Measurements from ENCODE around the gene SIRPB2. TPM values are rescaled to one million over a fixed set of nuclear protein-coding genes. Genes with fewer than 3 reads are reported as not detected.

The SIRPB2 gene
- total and polyA plus RNA-seq, 2 of the 8 experiments (the other 6 are each of a cell fraction or from before 2014, with no cell fraction given) = 0.28 TPM; not detected in 1

GRCh38 chr20:1473246-1474220, 17.7 kb downstream of the SIRPB2 start (continued):
- TF ChIP-seq YY1 (IDR thresholded peaks at IDR 0.05; ENCODE audit: low read depth, low read length) = no peak
- no peak for TF ChIP-seq BCL11A (IDR thresholded peaks at IDR 0.05; ENCODE audit: low read depth in 2 of 2, low read length in 2 of 2)
- TF ChIP-seq TAF1 (IDR thresholded peaks at IDR 0.05; ENCODE audit: low read depth, low read length) = no peak

Measured in H1 (cell line).